Measurements from ENCODE around the gene SH3D21. TPM values are rescaled to one million over a fixed set of nuclear protein-coding genes. Genes with fewer than 3 reads are reported as not detected.

Gene SH3D21
- total and polyA plus RNA-seq, 3 experiments from 2014 or later: 2.5 to 2.6 TPM; not detected in 1

DNA sequence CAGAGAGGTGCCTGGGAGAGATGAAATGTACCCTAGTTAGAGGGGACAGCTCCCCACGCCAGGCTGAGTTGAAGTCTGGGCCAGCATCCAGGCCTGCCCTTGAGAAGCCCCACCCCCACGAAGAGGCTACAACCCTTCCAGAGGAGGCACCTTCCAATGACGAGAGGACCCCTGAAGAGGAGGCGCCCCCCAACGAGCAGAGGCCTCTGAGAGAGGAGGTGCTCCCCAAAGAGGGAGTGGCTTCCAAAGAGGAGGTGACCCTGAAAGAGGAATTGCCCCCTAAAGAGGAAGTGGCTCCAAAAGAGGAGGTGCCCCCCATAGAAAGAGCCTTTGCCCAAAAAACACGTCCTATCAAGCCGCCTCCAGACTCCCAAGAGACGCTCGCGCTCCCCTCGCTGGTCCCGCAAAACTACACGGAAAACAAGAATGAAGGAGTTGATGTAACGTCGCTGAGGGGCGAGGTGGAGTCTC, 14.2 kb downstream of the SH3D21 start:
- DNase-seq: no peak
- Histone ChIP-seq H3K27me3 (ENCODE audit: insufficient read depth, low read length, poor library complexity, severe bottlenecking) (no peaks in the 10 kb centered on the region), H3K27ac (ENCODE audit: low read depth, low read length) (no peak overlapping the region), H3K4me1 (ENCODE audit: insufficient read depth, low read length) (peaks cover 10% of the 10 kb centered on the region), H3K4me3 (ENCODE audit: low read length) (no peak overlapping the region), H3K36me3 (ENCODE audit: insufficient read depth, low read length) (no peaks in the 10 kb centered on the region), H3K9me3 (ENCODE audit: low read length) (no peaks in the 10 kb centered on the region)
- peak overlapping the region; percentile 18 to 96 (median 78) for H3K27ac Mint-ChIP-seq
- no peaks in the 10 kb centered on the region for H3K9me3 Mint-ChIP-seq
- H3K27me3 Mint-ChIP-seq: no peaks in the 10 kb centered on the region
- CTCF ChIA-PET: interaction anchor here (1.0 to 5.0 kb wide), 3 partner anchors 12 to 14 kb away, joined by 3 to 16 read pairs (median 5); partner anchors contain the start of gene SH3D21
- H3K36me3 Mint-ChIP-seq: no peaks in the 10 kb centered on the region
- peak overlapping the region; percentile 58 to 78 (median 69) for H3K4me3 Mint-ChIP-seq
- POLR2A ChIA-PET: no interaction called here
- H3K4me1 Mint-ChIP-seq: peaks cover 20 to 34% (median 25%) of the 10 kb centered on the region in 3 donors

DNA sequence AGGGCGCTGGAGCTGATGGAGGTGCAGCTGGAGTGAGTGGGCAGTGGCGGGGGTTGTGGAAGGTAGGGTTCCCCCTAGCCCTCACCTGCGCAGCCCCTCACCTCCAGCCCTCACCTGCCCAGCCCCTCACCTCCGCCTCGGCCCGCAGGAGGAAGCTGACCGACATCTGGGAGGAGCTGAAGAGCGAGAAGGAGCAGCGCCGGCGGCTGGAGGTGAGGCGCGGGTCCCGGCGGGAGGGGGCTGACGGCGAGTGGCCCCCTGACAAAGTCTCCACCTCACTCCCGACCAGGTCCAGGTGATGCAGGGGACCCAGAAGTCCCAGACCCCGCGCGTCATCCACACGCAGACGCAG, 14.6 kb downstream of the SH3D21 start:
- Histone ChIP-seq H3K36me3 (ENCODE audit: insufficient read depth, low read length) (no peaks in the 10 kb centered on the region), H3K4me1 (ENCODE audit: insufficient read depth, low read length) (peaks cover 10% of the 10 kb centered on the region), H3K27me3 (ENCODE audit: insufficient read depth, low read length, poor library complexity, severe bottlenecking) (no peaks in the 10 kb centered on the region), H3K4me3 (ENCODE audit: low read length) (peak overlapping the region; percentile 28), H3K27ac (ENCODE audit: low read depth, low read length) (peak overlapping the region; percentile 59), H3K9me3 (ENCODE audit: low read length) (no peaks in the 10 kb centered on the region)
- ChIA-PET POLR2A (interaction anchor here (0.5 kb wide), 1 partner anchor 14 kb away, joined by 3 read pairs; no protein-coding TSS in a partner anchor), CTCF (interaction anchor here (1.0 to 5.0 kb wide), 2 partner anchors 12 to 14 kb away, joined by 3 to 16 read pairs; partner anchors contain the start of gene SH3D21)
- H3K36me3 Mint-ChIP-seq: no peaks in the 10 kb centered on the region
- peak overlapping the region; percentile 18 to 96 (median 71) for H3K27ac Mint-ChIP-seq
- no peaks in the 10 kb centered on the region for H3K9me3 Mint-ChIP-seq
- no peaks in the 10 kb centered on the region for H3K27me3 Mint-ChIP-seq
- no peak for DNase-seq
- H3K4me1 Mint-ChIP-seq: peaks cover 20 to 34% (median 25%) of the 10 kb centered on the region in 3 donors
- peak overlapping the region; percentile 44 to 78 (median 69) for H3K4me3 Mint-ChIP-seq

DNA sequence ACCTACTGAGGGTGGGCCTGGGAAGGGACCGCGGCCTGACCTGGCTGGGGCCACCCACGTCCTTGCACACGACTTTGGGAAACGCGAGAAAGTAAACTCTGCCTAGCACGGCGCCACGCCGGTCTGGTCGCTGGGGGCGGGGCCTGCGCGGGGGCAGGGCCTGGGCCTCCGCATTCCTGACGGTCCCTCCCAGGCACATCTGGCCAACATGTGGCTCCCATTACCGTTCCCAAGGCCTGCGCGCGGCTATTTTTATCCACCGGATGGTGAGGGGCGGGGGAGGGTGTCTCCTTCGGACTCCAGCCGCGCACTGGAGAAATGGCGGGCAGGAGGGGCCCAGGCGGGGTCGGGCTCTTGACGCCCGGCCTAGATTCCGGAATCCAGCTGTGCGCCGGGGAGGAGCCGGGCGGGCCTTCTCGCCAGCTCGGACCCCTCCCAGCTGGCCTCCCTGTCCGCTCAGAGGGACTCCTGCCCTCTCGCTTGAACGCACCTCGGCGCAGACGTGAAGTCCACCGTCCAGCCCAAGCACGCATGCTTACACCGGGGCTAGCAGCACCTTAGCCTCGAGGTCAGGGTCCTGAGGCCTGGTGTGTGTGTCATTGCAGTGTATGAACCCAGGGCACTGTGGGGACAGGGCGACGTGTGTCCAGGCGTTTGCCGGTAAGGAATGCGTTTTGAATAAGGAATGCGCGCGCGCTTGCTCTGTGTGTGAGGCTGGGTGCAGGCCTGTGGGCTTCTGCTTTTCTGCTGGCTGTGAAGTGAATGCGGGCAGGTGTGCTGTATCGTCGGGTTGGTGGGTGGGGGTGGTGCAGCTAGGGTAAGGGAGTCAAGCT, 15.2 kb downstream of the SH3D21 start:
- CTCF ChIA-PET: interaction anchor here (1.1 to 5.0 kb wide), 2 partner anchors 15 to 36 kb away, joined by 3 to 16 read pairs; partner anchors contain the start of gene SH3D21
- no peaks in the 10 kb centered on the region for H3K27me3 Mint-ChIP-seq
- POLR2A ChIA-PET: interaction anchor here (0.5 to 2.2 kb wide), 2 partner anchors 14 to 15 kb away, joined by 3 to 13 read pairs; partner anchors contain the start of gene SH3D21
- Histone ChIP-seq H3K27ac (ENCODE audit: low read depth, low read length) (peak overlapping the region; percentile 59), H3K9me3 (ENCODE audit: low read length) (no peaks in the 10 kb centered on the region), H3K27me3 (ENCODE audit: insufficient read depth, low read length, poor library complexity, severe bottlenecking) (no peaks in the 10 kb centered on the region), H3K4me3 (ENCODE audit: low read length) (peak overlapping the region; percentile 28), H3K4me1 (ENCODE audit: insufficient read depth, low read length) (peaks cover 10% of the 10 kb centered on the region), H3K36me3 (ENCODE audit: insufficient read depth, low read length) (no peaks in the 10 kb centered on the region)
- H3K4me1 Mint-ChIP-seq: peaks cover 20 to 34% (median 25%) of the 10 kb centered on the region in 3 donors
- peak in 1 of 5 donors; percentile 26 for DNase-seq
- no peaks in the 10 kb centered on the region for H3K36me3 Mint-ChIP-seq
- peak overlapping the region; percentile 66 to 80 (median 73) for H3K4me3 Mint-ChIP-seq
- no peaks in the 10 kb centered on the region for H3K9me3 Mint-ChIP-seq
- peak overlapping the region; percentile 5 to 89 (median 57) for H3K27ac Mint-ChIP-seq

DNA sequence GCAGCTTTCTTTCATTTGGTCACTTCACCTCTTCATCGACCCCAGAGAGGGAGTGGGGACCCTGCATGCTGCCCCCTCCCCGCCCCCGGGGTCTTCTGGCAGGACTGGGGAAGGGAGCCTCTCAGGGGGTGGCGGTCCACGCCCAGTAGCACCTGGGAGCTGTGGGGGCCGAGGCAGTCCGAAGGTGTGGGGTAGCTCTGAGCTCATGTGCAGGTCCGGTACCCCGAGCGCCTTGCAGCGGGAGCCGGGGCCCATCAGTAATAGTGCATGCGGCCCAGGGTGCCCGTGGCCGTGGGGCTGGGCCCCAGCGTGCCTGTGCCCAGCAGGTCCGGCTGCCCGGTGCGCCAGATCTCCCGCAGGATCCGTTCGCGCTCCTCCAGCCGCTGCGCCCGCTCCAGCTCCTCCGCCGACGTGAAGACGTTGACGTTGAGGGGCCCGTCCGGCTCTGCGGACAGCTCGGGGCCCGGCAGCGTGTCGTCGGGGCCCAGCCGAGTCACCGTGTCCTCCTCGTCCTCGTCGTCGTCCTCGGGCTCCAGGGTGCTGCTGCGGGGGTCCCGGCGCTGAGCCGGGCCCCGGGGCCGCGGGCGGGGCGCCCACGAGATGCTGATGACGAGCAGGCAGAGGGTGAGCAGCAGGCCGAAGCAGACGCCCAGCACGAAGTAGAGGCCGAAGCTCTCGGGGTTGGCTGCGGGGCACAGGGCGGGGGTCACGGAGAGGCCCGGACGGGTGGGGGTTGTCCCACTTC, 16.0 kb downstream of the SH3D21 start:
- CTCF ChIA-PET: interaction anchor here (1.1 to 5.0 kb wide), 3 partner anchors 16 to 44 kb away, joined by 3 to 16 read pairs (median 3); partner anchors contain the start of gene SH3D21
- Histone ChIP-seq H3K27ac (ENCODE audit: low read depth, low read length) (peak overlapping the region; percentile 59), H3K27me3 (ENCODE audit: insufficient read depth, low read length, poor library complexity, severe bottlenecking) (no peaks in the 10 kb centered on the region), H3K4me3 (ENCODE audit: low read length) (no peak overlapping the region), H3K9me3 (ENCODE audit: low read length) (no peaks in the 10 kb centered on the region), H3K4me1 (ENCODE audit: insufficient read depth, low read length) (peaks cover 10% of the 10 kb centered on the region), H3K36me3 (ENCODE audit: insufficient read depth, low read length) (no peaks in the 10 kb centered on the region)
- Mint-ChIP-seq H3K27me3 (no peaks in the 10 kb centered on the region), H3K36me3 (no peaks in the 10 kb centered on the region), H3K4me1 (peaks cover 25 to 38% (median 26%) of the 10 kb centered on the region in 3 donors), H3K9me3 (no peaks in the 10 kb centered on the region), H3K27ac (peak overlapping the region in 6 of 8 donors; percentile 5 to 90 (median 64)), H3K4me3 (peak overlapping the region; percentile 64 to 89 (median 79))
- no peak for DNase-seq
- POLR2A ChIA-PET: interaction anchor here (2.2 kb wide), 1 partner anchor 16 kb away, joined by 13 read pairs; the partner anchor contains the start of gene SH3D21

DNA sequence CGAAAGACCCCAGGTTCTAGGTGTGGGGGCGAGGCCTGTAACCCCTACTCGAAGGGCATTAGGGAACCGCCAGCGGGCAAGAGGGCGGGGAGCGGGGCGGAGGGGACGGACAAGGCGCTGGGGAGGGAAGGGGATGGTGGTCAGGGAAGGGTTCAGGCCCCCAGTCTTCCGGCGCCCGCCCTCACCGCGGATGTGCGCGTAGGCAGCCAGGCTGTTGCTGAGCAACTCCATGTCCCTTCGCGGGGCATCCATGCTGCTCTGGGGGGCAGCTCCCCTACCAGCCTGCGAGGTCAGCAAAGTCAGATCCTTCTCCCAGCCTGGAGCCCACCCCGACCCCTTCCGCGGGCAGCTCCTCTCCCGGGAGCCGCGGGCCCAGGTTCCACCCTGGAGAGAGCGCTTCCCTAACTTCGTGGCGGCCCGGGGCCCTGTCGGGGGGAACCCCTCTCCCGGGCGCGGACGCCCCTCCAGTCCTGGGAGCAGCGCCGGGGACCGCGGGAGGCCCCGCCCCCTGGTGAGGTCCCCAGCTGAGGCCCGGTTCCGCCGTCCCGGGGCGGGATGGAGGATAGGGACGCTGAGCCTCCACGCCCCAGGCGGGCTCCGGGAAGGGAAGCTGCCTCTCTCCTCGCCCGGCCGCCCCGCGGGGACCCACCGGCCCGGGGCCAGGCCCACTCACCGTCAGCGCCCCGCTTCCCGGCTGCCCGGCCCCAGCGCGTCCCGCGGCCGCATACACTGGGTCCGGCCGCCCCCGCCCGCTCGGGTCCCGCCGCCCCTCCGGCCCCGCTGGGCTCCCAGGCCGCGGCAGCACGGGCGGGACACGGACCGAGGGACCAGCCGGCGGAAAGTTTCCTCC, 16.8 kb downstream of the SH3D21 start:
- peak in 3 of 5 donors; percentile 35 to 64 (median 38) for DNase-seq
- H3K36me3 ChIP-seq (ENCODE audit: insufficient read depth, low read length): no peaks in the 10 kb centered on the region
- Mint-ChIP-seq H3K27me3 (peaks cover 0 to 1% of the 10 kb centered on the region in 2 donors), H3K36me3 (no peaks in the 10 kb centered on the region), H3K27ac (peak overlapping the region in 7 of 8 donors; percentile 7 to 90 (median 70)), H3K4me1 (peaks cover 25 to 38% (median 26%) of the 10 kb centered on the region in 3 donors), H3K9me3 (no peaks in the 10 kb centered on the region), H3K4me3 (peak overlapping the region; percentile 77 to 89 (median 81))
- H3K9me3 ChIP-seq (ENCODE audit: low read length): no peaks in the 10 kb centered on the region
- CTCF ChIA-PET: interaction anchor here (0.8 to 5.0 kb wide), 5 partner anchors 10 to 44 kb away, joined by 3 to 16 read pairs (median 3); partner anchors contain the start of gene SH3D21
- peak overlapping the region; percentile 31 for H3K27ac ChIP-seq (ENCODE audit: low read depth, low read length)
- no peaks in the 10 kb centered on the region for H3K27me3 ChIP-seq (ENCODE audit: insufficient read depth, low read length, poor library complexity, severe bottlenecking)
- H3K4me1 ChIP-seq (ENCODE audit: insufficient read depth, low read length): peaks cover 10% of the 10 kb centered on the region
- POLR2A ChIA-PET: interaction anchor here (1.8 to 2.2 kb wide), 2 partner anchors 16 to 64 kb away, joined by 5 to 13 read pairs; partner anchors contain the start of gene SH3D21
- H3K4me3 ChIP-seq (ENCODE audit: low read length): no peak overlapping the region

DNA sequence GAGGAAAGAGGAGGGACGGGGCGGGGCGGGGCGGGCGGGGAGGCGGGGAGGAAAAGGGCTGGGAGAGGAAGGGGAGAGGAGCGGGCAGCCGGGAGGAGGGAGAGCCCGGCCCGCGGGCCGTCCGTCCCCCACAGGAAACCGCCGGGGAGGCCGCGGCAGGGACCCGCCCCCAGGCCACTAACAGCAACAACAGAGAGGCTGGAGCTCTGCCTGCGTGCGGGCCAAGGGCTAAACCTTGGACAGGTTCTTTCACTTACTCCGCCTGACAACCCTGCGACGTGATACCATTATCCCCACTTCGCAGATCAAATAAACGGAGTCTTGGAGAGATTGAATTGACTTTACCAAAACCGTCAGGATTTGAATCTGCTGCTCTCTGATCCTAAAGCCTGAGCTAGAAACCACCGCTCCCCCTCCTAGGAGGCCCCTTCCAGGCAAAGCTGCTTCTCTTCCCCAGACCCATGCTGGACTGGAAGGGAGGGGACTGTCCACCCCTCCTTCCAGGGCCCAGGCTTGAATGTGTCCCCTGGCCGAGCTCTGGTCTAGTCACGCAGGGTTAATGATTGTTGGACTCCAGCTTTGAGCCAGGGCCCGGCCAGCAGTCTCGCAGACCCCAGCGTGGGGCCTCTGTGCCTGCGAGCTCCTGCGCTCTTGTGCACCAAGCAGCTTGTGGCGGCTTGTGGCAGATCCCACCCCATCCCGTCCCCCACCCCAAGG, 17.6 kb downstream of the SH3D21 start, which contains the start of gene EVA1B:
Gene EVA1B (minus strand): TSS at position 10 of the 717 bp plus-strand sequence. CDS start 608 bp downstream, outside the sequence.
- peak in 4 of 5 donors; percentile 34 to 66 (median 50) for DNase-seq
- peaks cover 10% of the 10 kb centered on the region for H3K4me1 ChIP-seq (ENCODE audit: insufficient read depth, low read length)
- peaks cover 25 to 38% (median 26%) of the 10 kb centered on the region in 3 donors for H3K4me1 Mint-ChIP-seq
- POLR2A ChIA-PET: interaction anchor here (0.8 to 2.2 kb wide), 3 partner anchors 17 to 174 kb away, joined by 3 to 13 read pairs (median 5); partner anchors contain the start of gene SH3D21
- CTCF ChIA-PET: interaction anchor here (0.8 to 5.0 kb wide), 6 partner anchors 10 to 136 kb away, joined by 3 to 16 read pairs (median 3); partner anchors contain the start of gene SH3D21
- peak within 1 kb of the TSS; percentile 70 for H3K4me3 ChIP-seq (ENCODE audit: low read length)
- peak within 1 kb of the TSS; percentile 81 to 90 (median 84) for H3K4me3 Mint-ChIP-seq
- no peaks in the 10 kb centered on the region for H3K9me3 Mint-ChIP-seq
- peak within 1 kb of the TSS; percentile 32 to 90 (median 78) for H3K27ac Mint-ChIP-seq
- H3K36me3 ChIP-seq (ENCODE audit: insufficient read depth, low read length): no peaks in the 10 kb centered on the region
- H3K9me3 ChIP-seq (ENCODE audit: low read length): no peaks in the 10 kb centered on the region
- no peaks in the 10 kb centered on the region for H3K36me3 Mint-ChIP-seq
- H3K27me3 Mint-ChIP-seq: peaks cover 0 to 1% of the 10 kb centered on the region in 2 donors
- H3K27ac ChIP-seq (ENCODE audit: low read depth, low read length): peak within 1 kb of the TSS; percentile 54
- no peaks in the 10 kb centered on the region for H3K27me3 ChIP-seq (ENCODE audit: insufficient read depth, low read length, poor library complexity, severe bottlenecking)
